Stimulated activated CD4-positive, alpha-beta T cell treated with anti-CD3 and anti-CD28 coated beads, TNF-alpha, amount 100 ng/mL, for 24 hours (primary cell): ENCODE measurements around the gene GPX1.

Experiments
- DNase-seq, 3 experiments: peaks; one replicate each; pipeline ENCODE4 v3.0.0-alpha.2; 2020; ENCODE audit warnings: low read depth in 3 of 3

The GPX1 gene

GRCh38 chr3:49311283-49311682 lies 46.9 kb downstream of the GPX1 start:
- DNase-seq, result no peak

- DNase-seq, result no peak
Observed at GRCh38 chr3:49310677-49311076, 47.5 kb downstream of the GPX1 start.
